Peyer's patch (tissue), 4 donors: ENCODE results near the gene FAM72D.
"Not testable (repeated sequence)": the region's sequence is repeated elsewhere in the genome, so short reads cannot be mapped to it uniquely, and the experiment has no call there.

ENCODE experiments used
- POLR2A ChIP-seq, 2 donors: fragments of 450-650 bp; IDR thresholded peaks; one replicate each; pipeline ENCODE4 v1.5.1; 2017; ENCODE audit warnings: antibody characterized with exemption in 2 of 2, mild to moderate bottlenecking in 2 of 2, moderate library complexity in 2 of 2
- TF ChIP-seq, protein P1 (sequence below), 6 experiments: fragments of 450-650 bp in 4 of 6; fragments of 200-600 bp in 2 of 6; sonication (generic) in 1 of 6; IDR thresholded peaks; one replicate each; pipeline ENCODE4 v1.5.1; 2017 to 2019; ENCODE audit warnings: antibody characterized with exemption in 6 of 6, mild to moderate bottlenecking in 3 of 6, moderate library complexity in 1 of 6

DNA sequence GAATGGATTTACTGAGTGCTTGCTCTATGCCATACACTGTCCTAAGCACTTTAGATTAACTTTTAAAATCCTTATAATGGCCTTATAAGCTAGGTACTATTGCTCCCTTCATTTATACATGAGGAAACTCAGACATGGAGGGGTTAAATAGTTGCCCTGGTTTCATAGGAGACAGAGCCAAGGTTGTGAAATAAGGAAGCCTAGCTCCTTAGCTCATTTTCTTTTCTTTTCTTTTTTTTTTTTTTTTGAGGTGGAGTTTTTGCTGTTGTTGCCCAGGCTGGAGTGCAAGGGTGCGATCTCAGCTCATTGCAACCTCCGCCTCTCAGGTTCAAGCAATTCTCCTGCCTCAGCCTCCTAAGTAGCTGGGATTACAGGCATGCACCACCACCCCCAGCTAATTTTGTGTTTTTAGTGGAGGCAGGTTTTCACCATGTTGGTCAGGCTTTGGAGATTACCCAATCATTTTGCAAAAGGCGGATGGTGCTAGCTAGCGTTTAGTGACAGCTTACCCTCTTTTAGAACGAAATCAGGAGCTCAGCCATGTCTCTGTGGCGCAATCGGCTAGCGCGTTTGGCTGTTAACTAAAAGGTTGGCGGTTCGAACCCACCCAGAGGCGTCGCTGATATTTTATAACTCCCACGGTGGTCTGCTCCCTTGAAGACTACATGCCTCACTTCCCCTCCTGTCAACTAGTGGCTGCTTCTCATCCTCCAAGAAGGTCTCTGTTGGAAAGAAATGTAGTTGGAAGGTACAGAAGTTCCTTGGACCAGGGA is 33.1 kb downstream of the FAM72D start:
- not testable (repeated sequence) for TF ChIP-seq POLR2A (IDR thresholded peaks at IDR 0.05)
- TF ChIP-seq, protein P1, sequence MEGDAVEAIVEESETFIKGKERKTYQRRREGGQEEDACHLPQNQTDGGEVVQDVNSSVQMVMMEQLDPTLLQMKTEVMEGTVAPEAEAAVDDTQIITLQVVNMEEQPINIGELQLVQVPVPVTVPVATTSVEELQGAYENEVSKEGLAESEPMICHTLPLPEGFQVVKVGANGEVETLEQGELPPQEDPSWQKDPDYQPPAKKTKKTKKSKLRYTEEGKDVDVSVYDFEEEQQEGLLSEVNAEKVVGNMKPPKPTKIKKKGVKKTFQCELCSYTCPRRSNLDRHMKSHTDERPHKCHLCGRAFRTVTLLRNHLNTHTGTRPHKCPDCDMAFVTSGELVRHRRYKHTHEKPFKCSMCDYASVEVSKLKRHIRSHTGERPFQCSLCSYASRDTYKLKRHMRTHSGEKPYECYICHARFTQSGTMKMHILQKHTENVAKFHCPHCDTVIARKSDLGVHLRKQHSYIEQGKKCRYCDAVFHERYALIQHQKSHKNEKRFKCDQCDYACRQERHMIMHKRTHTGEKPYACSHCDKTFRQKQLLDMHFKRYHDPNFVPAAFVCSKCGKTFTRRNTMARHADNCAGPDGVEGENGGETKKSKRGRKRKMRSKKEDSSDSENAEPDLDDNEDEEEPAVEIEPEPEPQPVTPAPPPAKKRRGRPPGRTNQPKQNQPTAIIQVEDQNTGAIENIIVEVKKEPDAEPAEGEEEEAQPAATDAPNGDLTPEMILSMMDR (IDR thresholded peaks at IDR 0.05) = not testable (repeated sequence)
